Cardiac muscle cell (in vitro differentiated cells and primary cell): Measurements from ENCODE around the gene CCN6. TPM values are rescaled to one million over a fixed set of nuclear protein-coding genes. Genes with fewer than 3 reads are reported as not detected.

Experiments
- DNase-seq, 2 donors: peaks; one replicate each; pipeline versions ENCODE4 v3.0.0 to v3.0.0-alpha.2; 2010 to 2017; ENCODE audit warnings: low read depth in 1 of 2, low spot score in 1 of 2
- H3K27ac ChIP-seq: fragments of 200-600 bp; sonication (generic); 2 replicates; pipeline ENCODE4 v1.5.1; 2016
- H3K27me3 ChIP-seq: fragments of 200-600 bp; sonication (generic); 2 replicates; pipeline ENCODE4 v1.6.0; 2016; ENCODE audit warnings: control low read depth
- H3K36me3 ChIP-seq: fragments of 200-600 bp; sonication (generic); 2 replicates; pipeline ENCODE4 v1.5.1; 2016; ENCODE audit warnings: control low read depth
- H3K4me1 ChIP-seq: fragments of 200-600 bp; sonication (generic); 2 replicates; pipeline ENCODE4 v1.8.1; 2017; ENCODE audit warnings: low read depth, mild to moderate bottlenecking, mixed run types
- H3K4me3 ChIP-seq: fragments of 200-600 bp; sonication (generic); 2 replicates; pipeline ENCODE4 v1.5.1; 2016; ENCODE audit warnings: mild to moderate bottlenecking
- H3K9me3 ChIP-seq: fragments of 200-600 bp; sonication (generic); 2 replicates; pipeline ENCODE4 v1.5.1; 2017; ENCODE audit warnings: low read depth, mild to moderate bottlenecking, control low read depth
- CTCF ChIP-seq: IDR thresholded peaks from 2 replicates; pipeline ENCODE4 v1.5.1; 2012; ENCODE audit warnings: low read depth, mild to moderate bottlenecking, low read length
- polyA plus RNA-seq: library from polyadenylated mRNA; unstranded; fragments of >200 nt; fragmentation: Nextera tagmentation; extraction: Ambion mirVana; gene quantifications from 2 replicates; pipeline ENCODE4 v1.2.1, GENCODE V29; 2016
- total RNA-seq: library from RNA; depleted of rRNA; stranded (reverse); fragments of >200 nt; gene quantifications from 2 replicates; pipeline ENCODE4 v1.2.3, GENCODE V29; 2016

Gene CCN6
- total and polyA plus RNA-seq, 2 experiments from 2014 or later, result 0.11 TPM; not detected in 1

- TF ChIP-seq CTCF, result no peak
- Histone ChIP-seq H3K4me1 (no peaks in the 10 kb centered on the region), H3K27ac (no peak overlapping the region), H3K27me3 (peaks cover 4% of the 10 kb centered on the region), H3K9me3 (no peaks in the 10 kb centered on the region), H3K36me3 (no peaks in the 10 kb centered on the region), H3K4me3 (no peak overlapping the region)
- no peak for DNase-seq
Observed at GRCh38 chr6:112030206-112030960, 23.5 kb upstream of the CCN6 start.

GRCh38 chr6:112030961-112031660, 22.8 kb upstream of the CCN6 start:
- H3K27ac ChIP-seq, result no peak overlapping the region
- no peak overlapping the region for H3K4me3 ChIP-seq
- H3K4me1 ChIP-seq, result no peaks in the 10 kb centered on the region
- no peaks in the 10 kb centered on the region for H3K36me3 ChIP-seq
- DNase-seq, result no peak
- no peak for TF ChIP-seq CTCF
- no peaks in the 10 kb centered on the region for H3K9me3 ChIP-seq
- peaks cover 4% of the 10 kb centered on the region for H3K27me3 ChIP-seq

GRCh38 chr6:112031960-112032359, 21.9 kb upstream of the CCN6 start:
- H3K27me3 ChIP-seq, result peaks cover 4% of the 10 kb centered on the region
- no peaks in the 10 kb centered on the region for H3K4me1 ChIP-seq
- H3K27ac ChIP-seq, result no peak overlapping the region
- no peaks in the 10 kb centered on the region for H3K36me3 ChIP-seq
- no peak for TF ChIP-seq CTCF
- no peaks in the 10 kb centered on the region for H3K9me3 ChIP-seq
- DNase-seq, result no peak
- no peak overlapping the region for H3K4me3 ChIP-seq

- Histone ChIP-seq H3K27ac (no peak overlapping the region), H3K4me1 (no peaks in the 10 kb centered on the region), H3K27me3 (peaks cover 4% of the 10 kb centered on the region), H3K36me3 (no peaks in the 10 kb centered on the region), H3K4me3 (no peak overlapping the region), H3K9me3 (no peaks in the 10 kb centered on the region)
- no peak for TF ChIP-seq CTCF
- DNase-seq, result no peak
Observed at GRCh38 chr6:112032728-112033127, 21.2 kb upstream of the CCN6 start.

GRCh38 chr6:112033791-112034615, 19.9 kb upstream of the CCN6 start:
- TF ChIP-seq CTCF, result no peak
- H3K9me3 ChIP-seq, result no peaks in the 10 kb centered on the region
- H3K36me3 ChIP-seq, result no peaks in the 10 kb centered on the region
- no peak overlapping the region for H3K4me3 ChIP-seq
- no peaks in the 10 kb centered on the region for H3K4me1 ChIP-seq
- H3K27ac ChIP-seq, result no peak overlapping the region
- H3K27me3 ChIP-seq, result peaks cover 4% of the 10 kb centered on the region
- DNase-seq, result no peak
